HepG2 (cell line): ENCODE results near the gene GJB6. TPM values are rescaled to one million over a fixed set of nuclear protein-coding genes. Genes with fewer than 3 reads are reported as not detected.
"Not testable (repeated sequence)": the region's sequence is repeated elsewhere in the genome, so short reads cannot be mapped to it uniquely, and the experiment has no call there.

Source experiments
- ATAC-seq: fragments of 200-7000 bp; cut with Tn5 transposase; 3 replicates; pipeline ENCODE4 v1.9.1; 2020; ENCODE audit warnings: mild to moderate bottlenecking, moderate library complexity
- Bru-seq: library from RNA; stranded (reverse); fragments of 400-500 nt; gene quantifications from one replicate; lab custom pipeline; 2021; lab: Mats Ljungman, UMichigan
- BruChase-seq, 2 experiments: library from RNA; stranded (reverse); fragments of 400-500 nt; gene quantifications; one replicate each; lab custom pipeline; 2021; lab: Mats Ljungman, UMichigan
- BruUV-seq: library from RNA; stranded (reverse); fragments of 400-500 nt; replicated peaks from 2 replicates; lab custom pipeline; 2021; lab: Mats Ljungman, UMichigan
- CTCF ChIA-PET: fragments of 300-600 bp; formaldehyde crosslinking; extraction: SDS; loops from one replicate; lab custom pipeline; 2021; ENCODE audit warnings: low total read pairs, inconsistent platforms, low intra/inter-chr PET ratio; lab: Yijun Ruan, JAX
- POLR2A ChIA-PET: fragments of 350-600 bp; sonication (Branson Sonifier 250); formaldehyde crosslinking; loops from one replicate; lab custom pipeline; 2020; ENCODE audit warnings: antibody characterized with exemption, inconsistent platforms; lab: Yijun Ruan, JAX
- DNase-seq: peaks from one replicate; pipeline ENCODE4 v3.0.0-alpha.2; 2015; ENCODE audit warnings: low spot score
- FAIRE-seq: peaks from 3 replicates; lab custom pipeline; 2011; peaks lifted over from hg19 to GRCh38; lab: Jason Lieb, UNC
- H2AFZ ChIP-seq: one replicate; pipeline ENCODE4 v1.6.1; 2011; ENCODE audit warnings: low read length, inconsistent platforms
- H3K27ac ChIP-seq: fragments of 300-600 bp; 3 replicates; pipeline ENCODE4 v1.8.0; 2011; ENCODE audit warnings: mixed run types, mild to moderate bottlenecking, mixed read lengths, low read length, inconsistent platforms; ENCODE audit not compliant: insufficient read depth; ENCODE audit errors: extremely low read length
- H3K27me3 ChIP-seq, 2 experiments: fragments of 200-600 bp in 1 of 2; 2 replicates in 1 of 2; 3 replicates in 1 of 2; pipeline versions ENCODE4 v1.6.0 to v1.8.0; 2011; ENCODE audit warnings: low read length in 2 of 2, mild to moderate bottlenecking in 2 of 2, moderate library complexity in 2 of 2, inconsistent platforms in 1 of 2; ENCODE audit not compliant: insufficient read depth in 2 of 2, control insufficient read depth in 1 of 2
- H3K36me3 ChIP-seq, 2 experiments: fragments of 200-600 bp in 1 of 2; replicated peaks in 1 of 2; 2 replicates in 1 of 2; 3 replicates in 1 of 2; pipeline versions ENCODE4 v1.5.1 to v1.8.0; 2011; ENCODE audit warnings: low read length in 2 of 2, inconsistent platforms in 1 of 2; ENCODE audit not compliant: insufficient read depth in 2 of 2, control insufficient read depth in 1 of 2
- H3K4me1 ChIP-seq: 2 replicates; pipeline ENCODE4 v1.5.1; 2012; ENCODE audit warnings: low read length, inconsistent platforms; ENCODE audit not compliant: insufficient read depth
- H3K4me2 ChIP-seq: 2 replicates; pipeline ENCODE4 v1.6.0; 2011; ENCODE audit warnings: low read depth, low read length, inconsistent platforms
- H3K4me3 ChIP-seq, 3 experiments: fragments of 200-600 bp in 1 of 3; sonication (generic), shearing (Covaris generic) in 1 of 3; replicated peaks in 1 of 3; 2 replicates each; pipeline ENCODE4 v1.5.1; 2011 to 2016; ENCODE audit warnings: low read length in 3 of 3, inconsistent platforms in 2 of 3, low read depth in 2 of 3, mild to moderate bottlenecking in 2 of 3, control low read depth in 1 of 3, mixed read lengths in 1 of 3; ENCODE audit not compliant: insufficient read depth in 1 of 3
- H3K79me2 ChIP-seq: one replicate; pipeline ENCODE4 v1.6.1; 2011; ENCODE audit warnings: low read length, inconsistent platforms; ENCODE audit not compliant: insufficient read depth
- H3K9ac ChIP-seq: 2 replicates; pipeline ENCODE4 v1.6.0; 2011; ENCODE audit warnings: mild to moderate bottlenecking, low read depth, low read length, inconsistent platforms; ENCODE audit not compliant: insufficient read depth
- H3K9me3 ChIP-seq: 2 replicates; pipeline ENCODE4 v1.5.1; 2012; ENCODE audit warnings: mild to moderate bottlenecking, low read length
- H4K20me1 ChIP-seq: 2 replicates; pipeline ENCODE4 v1.6.0; 2011; ENCODE audit warnings: inconsistent platforms, mild to moderate bottlenecking, low read length, moderate library complexity; ENCODE audit not compliant: insufficient read depth
- ZNF235 ChIP-seq: sonication (generic); formaldehyde crosslinking; IDR thresholded peaks from 2 replicates; pipeline ENCODE4 v1.8.1; 2023; ENCODE audit warnings: mild to moderate bottlenecking, missing genetic modification reagents, borderline replicate concordance
- ZNF777 ChIP-seq: sonication (generic); formaldehyde crosslinking; IDR thresholded peaks from 2 replicates; pipeline ENCODE4 v1.4.0; 2020; ENCODE audit warnings: missing genetic modification reagents
- WGBS: methylation state at CpG from one replicate; pipeline ENCODE4 v1.1.6; 2017; ENCODE audit warnings: low lambda C conversion rate; 5-methylcytosine and 5-hydroxymethylcytosine counted together
- in situ Hi-C: cut with HindIII; loops from 2 replicates; pipeline ENCODE4 v1.10.0; 2017; ENCODE audit warnings: low pct_unique_long_range_greater_than_20kb; ENCODE audit not compliant: extremely low pct_ligation_motif_present
- intact Hi-C: fragments of 100-400 bp; cut with micrococcal nuclease; formaldehyde crosslinking; loops from one replicate; pipeline ENCODE4 v1.10.0; 2022; ENCODE audit not compliant: unreplicated experiment
- long read RNA-seq, 2 experiments: library from RNA in 1 of 2; library from polyadenylated mRNA in 1 of 2; stranded (forward) in 1 of 2; unstranded in 1 of 2; transcript quantifications; one replicate each; pipeline ENCODE4 v2.0.0, GENCODE V29; 2019 to 2022
- polyA minus RNA-seq, 3 experiments: library from RNA; depleted of rRNA, polyadenylated mRNA; stranded (reverse); fragments of >200 nt; gene quantifications; 2 replicates each; pipeline ENCODE4 v1.2.3, GENCODE V29; 2011; ENCODE audit warnings: low replicate concordance in 1 of 3
- polyA plus RNA-seq, 8 experiments: library from polyadenylated mRNA; depleted of rRNA in 3 of 8; stranded (reverse) in 7 of 8; unstranded in 1 of 8; fragments of >200 nt; fragmentation: Illumina TruSeq in 4 of 8; extraction: Trizol in 4 of 8; gene quantifications; 2 replicates each; pipeline versions ENCODE4 v1.2.1 to v1.2.3, GENCODE V29; 2011 to 2016; ENCODE audit warnings: low read depth in 4 of 8, missing spikeins in 1 of 8, mixed read lengths in 1 of 8; ENCODE audit not compliant: insufficient read depth in 1 of 8
- total RNA-seq, 5 experiments: library from RNA; depleted of rRNA; stranded (reverse); fragments of >200 nt; fragmentation: Illumina TruSeq; extraction: Trizol; gene quantifications; 2 replicates each; pipeline ENCODE4 v1.2.3, GENCODE V29; 2016; ENCODE audit warnings: low read depth in 1 of 5

Gene GJB6
- total RNA-seq (2016; rRNA removed; fragmentation: Illumina TruSeq; extraction: Trizol): not detected in 2 replicates
- total RNA-seq (2016; cell fraction: cytosol; rRNA removed; fragmentation: Illumina TruSeq; extraction: Trizol; ENCODE audit: low read depth): not detected in 2 replicates
- not detected in 2 replicates for total RNA-seq (2016; cell fraction: insoluble cytoplasmic fraction; rRNA removed; fragmentation: Illumina TruSeq; extraction: Trizol)
- total RNA-seq (2016; cell fraction: membrane; rRNA removed; fragmentation: Illumina TruSeq; extraction: Trizol): not detected in 2 replicates
- total RNA-seq (2016; cell fraction: nucleus; rRNA removed; fragmentation: Illumina TruSeq; extraction: Trizol): not detected in 2 replicates
- not detected in 2 replicates for polyA plus RNA-seq (2011; rRNA removed)
- polyA plus RNA-seq (2011; cell fraction: cytosol; rRNA removed): not detected in 2 replicates
- not detected in 2 replicates for polyA plus RNA-seq (2011; cell fraction: nucleus; rRNA removed)
- not detected in 2 replicates for polyA plus RNA-seq (2012)
- polyA plus RNA-seq (2016; cell fraction: cytosol; fragmentation: Illumina TruSeq; extraction: Trizol; ENCODE audit: low read depth): not detected in 2 replicates
- polyA plus RNA-seq (2016; cell fraction: insoluble cytoplasmic fraction; fragmentation: Illumina TruSeq; extraction: Trizol; ENCODE audit: low read depth): not detected in 2 replicates
- not detected in 2 replicates for polyA plus RNA-seq (2016; cell fraction: membrane; fragmentation: Illumina TruSeq; extraction: Trizol; ENCODE audit: low read depth)
- polyA plus RNA-seq (2016; cell fraction: nucleus; fragmentation: Illumina TruSeq; extraction: Trizol; ENCODE audit: insufficient read depth, low read depth): not detected in 2 replicates
- not detected in 2 replicates for polyA minus RNA-seq (2011; rRNA and poly(A)+ RNA removed; ENCODE audit: low replicate concordance)
- not detected in 2 replicates for polyA minus RNA-seq (2011; cell fraction: cytosol; rRNA and poly(A)+ RNA removed)
- polyA minus RNA-seq (2011; cell fraction: nucleus; rRNA and poly(A)+ RNA removed): not detected in 2 replicates
- not detected for Bru-seq, nascent RNA
- not detected for BruChase-seq, experiment 1, labeled RNA remaining after a 6-hour chase
- BruChase-seq, experiment 2, labeled RNA remaining after a 2-hour chase: not detected
- long read RNA-seq, experiment 1: 0 reads
- long read RNA-seq, experiment 2: 0 reads

DNA sequence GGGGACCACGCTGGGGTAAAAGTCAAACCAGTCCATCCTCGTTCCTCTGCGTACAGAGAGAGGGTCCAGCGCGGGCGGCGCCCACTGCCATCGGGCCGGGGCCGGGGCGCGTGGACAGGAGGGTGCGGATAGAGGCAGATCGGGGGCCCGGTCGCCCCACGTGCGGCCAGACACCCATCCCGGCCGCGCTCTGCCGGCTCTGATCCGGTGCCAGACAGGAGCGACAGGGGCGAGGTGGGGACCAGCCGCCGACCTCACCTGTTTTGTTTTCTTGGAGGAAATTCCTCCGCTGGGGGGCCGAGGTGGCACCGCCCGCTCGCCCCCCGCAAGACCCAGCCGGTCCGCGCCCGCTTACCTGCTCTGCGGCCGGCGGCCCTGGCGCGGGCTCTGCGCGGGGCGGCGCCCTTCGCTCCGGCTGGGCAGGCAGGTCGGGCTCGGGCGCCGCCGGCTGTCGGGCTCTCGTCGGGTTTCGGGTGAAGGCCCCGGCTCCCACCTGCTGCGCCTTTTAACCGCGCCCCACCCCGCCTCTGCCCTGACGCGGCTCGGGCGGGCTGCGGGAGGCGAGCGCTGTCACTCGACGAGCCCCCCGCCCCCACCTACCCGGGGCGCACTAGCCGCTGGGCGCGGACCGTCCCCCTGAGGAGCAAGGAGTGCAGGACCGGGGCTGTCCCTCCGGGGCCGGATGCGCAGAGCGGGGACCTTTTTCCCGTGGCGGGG, at the start of gene GJB6:
Gene GJB6 (minus strand): TSS at position 481 of the 717 bp plus-strand sequence. CDS start 8,839 bp downstream, outside the sequence.
- ATAC-seq (peak; percentile 81), DNase-seq (no peak), FAIRE-seq (no peak)
- Histone ChIP-seq H3K9ac (no peak within 1 kb of the TSS), H4K20me1 (no peaks in the 10 kb centered on the region), H3K27ac (no peak within 1 kb of the TSS), H2AFZ (no peak within 1 kb of the TSS), H3K79me2 (no peaks in the 10 kb centered on the region), H3K4me1 (no peaks in the 10 kb centered on the region), H3K4me2 (peak within 1 kb of the TSS; percentile 42; the same call in 1 of the 2 replicates), H3K4me3 (peak within 1 kb of the TSS in 1 of 3 experiments; percentile 46; a peak in 1 of 6 replicates), H3K36me3 (no peaks in the 10 kb centered on the region), H3K9me3 (no peaks in the 10 kb centered on the region), H3K27me3 (peaks cover 5 to 34% of the 10 kb centered on the region in 2 experiments; a peak in 4 of 5 replicates)
- TF ChIP-seq ZNF777: 0 out of 2 replicates have a peak, but pooled peaks have one; percentile 28
- no peak for TF ChIP-seq ZNF235 (CRISPR knock-in tag)
- ChIA-PET POLR2A (no interaction called here), CTCF (no interaction called here)
- in situ Hi-C loops (no loop called here), intact Hi-C loops (no loop called here)
- BruUV-seq: no TSS peak
- 0% methylated on average over 6 of the region's 85 CpGs for WGBS

DNA sequence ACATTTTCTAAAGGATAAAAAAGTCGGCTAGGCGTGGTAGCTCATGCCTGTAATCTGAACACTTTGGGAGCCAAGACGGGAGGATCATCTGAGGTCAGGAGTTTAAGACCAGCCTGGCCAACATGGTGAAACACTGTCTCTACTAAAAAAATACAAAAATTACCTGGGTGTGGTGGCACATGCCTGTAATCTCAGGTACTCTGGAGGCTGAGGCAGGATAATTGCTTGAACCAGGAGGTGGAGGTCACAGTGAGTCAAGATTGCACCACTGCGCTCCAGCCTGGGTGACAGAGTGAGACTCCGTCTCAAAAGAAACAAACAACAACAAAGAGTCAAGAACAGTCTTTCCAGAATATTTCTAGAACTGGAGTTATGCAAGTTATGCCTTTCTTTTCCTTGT, 44.8 kb upstream of the GJB6 start:
- 36% methylated on average over 5 of the region's 5 CpGs for WGBS
- H3K27ac ChIP-seq, DNase-seq, in situ Hi-C loops, H3K4me3 ChIP-seq, H3K4me1 ChIP-seq, intact Hi-C loops, H4K20me1 ChIP-seq, H3K9me3 ChIP-seq, H3K27me3 ChIP-seq, POLR2A ChIA-PET, FAIRE-seq, H3K4me2 ChIP-seq, BruUV-seq, H3K79me2 ChIP-seq, H3K9ac ChIP-seq, H3K36me3 ChIP-seq, ATAC-seq, H2AFZ ChIP-seq, CTCF ChIA-PET: not testable (repeated sequence)
